Kidney (tissue), 14 donors: Measurements from ENCODE around the gene KCNQ1. TPM values are rescaled to one million over a fixed set of nuclear protein-coding genes. Genes with fewer than 3 reads are reported as not detected.

ENCODE experiments used
- DNase-seq, 5 donors: peaks; one replicate each; pipeline ENCODE4 v3.0.0-alpha.2; 2013 to 2020
- FAIRE-seq: peaks from 2 replicates; lab custom pipeline; 2012; peaks lifted over from hg19 to GRCh38; lab: Jason Lieb, UNC
- H3K27ac ChIP-seq, 2 donors: one replicate each; pipeline ENCODE4 v1.7.0; 2013; ENCODE audit warnings: low read depth in 2 of 2, low read length in 2 of 2, inconsistent platforms in 1 of 2
- H3K27me3 ChIP-seq: one replicate; pipeline ENCODE4 v1.7.1; 2013; ENCODE audit warnings: low read length, inconsistent platforms; ENCODE audit not compliant: control insufficient read depth, insufficient read depth
- H3K36me3 ChIP-seq, 3 donors: one replicate each; pipeline versions ENCODE4 v1.7.0 to v1.7.1; 2013; ENCODE audit warnings: low read length in 3 of 3, control low read depth in 1 of 3, inconsistent platforms in 1 of 3; ENCODE audit not compliant: insufficient read depth in 3 of 3, control insufficient read depth in 2 of 3
- H3K4me1 ChIP-seq, 3 donors: one replicate each; pipeline versions ENCODE4 v1.7.0 to v1.7.1; 2013; ENCODE audit warnings: low read length in 3 of 3, inconsistent platforms in 1 of 3, low read depth in 1 of 3; ENCODE audit not compliant: control insufficient read depth in 2 of 3, insufficient read depth in 2 of 3
- H3K4me3 ChIP-seq, 3 donors: one replicate each; pipeline versions ENCODE4 v1.7.0 to v1.8.1; 2013; ENCODE audit warnings: low read length in 3 of 3, control low read depth in 1 of 3, inconsistent platforms in 1 of 3
- H3K9ac ChIP-seq, 3 donors: one replicate each; pipeline versions ENCODE4 v1.7.0 to v1.7.1; 2013; ENCODE audit warnings: low read length in 3 of 3, control low read depth in 1 of 3, inconsistent platforms in 1 of 3
- H3K9me3 ChIP-seq, 3 donors: one replicate each; pipeline versions ENCODE4 v1.7.0 to v1.7.1; 2013; ENCODE audit warnings: low read length in 3 of 3, control low read depth in 1 of 3, inconsistent platforms in 1 of 3; ENCODE audit not compliant: control insufficient read depth in 2 of 3, insufficient read depth in 1 of 3
- CTCF ChIP-seq: IDR thresholded peaks from 3 replicates; pipeline ENCODE4 v1.5.1; 2012; ENCODE audit warnings: mild to moderate bottlenecking, moderate library complexity, borderline replicate concordance; ENCODE audit not compliant: insufficient read depth; ENCODE audit errors: extremely low read depth
- intact Hi-C: fragments of 100-400 bp; cut with DNase I; formaldehyde crosslinking; loops from one replicate; pipeline ENCODE4 v1.11.1; 2022
- polyA plus RNA-seq: library from polyadenylated mRNA; stranded (reverse); fragments of 350-450 nt; fragmentation: Illumina TruSeq; extraction: RNeasy Lipid Tissue Mini Kit (QIAGEN cat#74804); gene quantifications from one replicate; pipeline ENCODE4 v1.2.3, GENCODE V29; 2014; ENCODE audit warnings: low read depth, low replicate concordance; ENCODE audit not compliant: insufficient read depth
- total RNA-seq: library from RNA; stranded (reverse); fragmentation: NEBNext Ultra II Directional; extraction: Animal tissue kit (Norgen Biotek cat#: 25700); gene quantifications from one replicate; pipeline ENCODE4 v1.2.1, GENCODE V29; 2021
- donor health status: control.
- donor health status: control.
- donor health status: control.
- donor health status: control.
- donor health status: control.
- donor health status: DM: yes; HTN: yes; CAD: no.
- donor health status: Normal renal cell carcinoma (clear cell type).

Gene KCNQ1
- total and polyA plus RNA-seq, 2 donors from 2014 or later: 45.5 to 49.4 TPM

GRCh38 chr11:2667940-2668339 is 223.1 kb downstream of the KCNQ1 start:
- Histone ChIP-seq H3K4me1 (peaks cover 0 to 5% (median 0%) of the 10 kb centered on the region in 3 donors), H3K4me3 (no peak overlapping the region), H3K9ac (no peak overlapping the region), H3K27ac (no peak overlapping the region), H3K27me3 (no peaks in the 10 kb centered on the region), H3K36me3 (peaks cover 0 to 8% (median 5%) of the 10 kb centered on the region in 3 donors), H3K9me3 (no peaks in the 10 kb centered on the region)
- no peak for FAIRE-seq
- DNase-seq: peak in 1 of 5 donors; percentile 16
- no peak for TF ChIP-seq CTCF
- intact Hi-C loops: no loop called here

GRCh38 chr11:2668876-2669275 is 224.1 kb downstream of the KCNQ1 start:
- H3K27ac ChIP-seq: no peak overlapping the region
- no peak for DNase-seq
- no peaks in the 10 kb centered on the region for H3K9me3 ChIP-seq
- TF ChIP-seq CTCF: no peak
- no peak overlapping the region for H3K4me3 ChIP-seq
- intact Hi-C loops: no loop called here
- H3K4me1 ChIP-seq: peaks cover 0 to 6% (median 5%) of the 10 kb centered on the region in 3 donors
- peaks cover 0 to 5% (median 2%) of the 10 kb centered on the region in 3 donors for H3K36me3 ChIP-seq
- H3K9ac ChIP-seq: no peak overlapping the region
- H3K27me3 ChIP-seq: no peaks in the 10 kb centered on the region
- FAIRE-seq: no peak

GRCh38 chr11:2669634-2670469 is 225.0 kb downstream of the KCNQ1 start:
- FAIRE-seq (no peak), DNase-seq (peak in 1 of 5 donors; percentile 15)
- Histone ChIP-seq H3K27me3 (no peaks in the 10 kb centered on the region), H3K4me1 (peaks cover 0 to 11% (median 5%) of the 10 kb centered on the region in 3 donors), H3K27ac (no peak overlapping the region), H3K36me3 (peaks cover 0 to 5% (median 2%) of the 10 kb centered on the region in 3 donors), H3K9me3 (no peaks in the 10 kb centered on the region), H3K9ac (no peak overlapping the region), H3K4me3 (no peak overlapping the region)
- intact Hi-C loops: no loop called here
- TF ChIP-seq CTCF: no peak
